ENCODE data around the gene ZC3H18.

DNA sequence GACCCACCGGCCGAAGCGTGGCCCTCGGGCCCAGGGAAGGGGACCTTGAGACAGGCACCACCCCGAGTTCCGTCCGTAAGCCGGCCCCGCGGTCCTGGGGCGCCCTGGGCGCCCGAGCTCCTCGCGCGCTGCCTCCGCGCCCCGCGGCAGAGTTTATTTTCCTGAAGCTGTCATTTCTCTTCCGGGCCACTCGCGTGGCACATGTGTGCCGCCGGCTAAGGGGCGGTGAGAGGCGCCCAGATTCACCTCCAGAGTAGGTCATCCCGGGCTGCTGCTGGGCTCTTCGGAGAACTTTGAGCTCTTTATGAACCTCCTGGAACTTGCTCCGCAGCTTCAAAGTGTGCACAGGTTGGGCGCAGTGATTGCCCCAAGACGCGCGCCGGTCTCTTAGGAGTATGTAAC is 489 bp downstream of the ZC3H18 start:
- TF ChIP-seq, protein P1, sequence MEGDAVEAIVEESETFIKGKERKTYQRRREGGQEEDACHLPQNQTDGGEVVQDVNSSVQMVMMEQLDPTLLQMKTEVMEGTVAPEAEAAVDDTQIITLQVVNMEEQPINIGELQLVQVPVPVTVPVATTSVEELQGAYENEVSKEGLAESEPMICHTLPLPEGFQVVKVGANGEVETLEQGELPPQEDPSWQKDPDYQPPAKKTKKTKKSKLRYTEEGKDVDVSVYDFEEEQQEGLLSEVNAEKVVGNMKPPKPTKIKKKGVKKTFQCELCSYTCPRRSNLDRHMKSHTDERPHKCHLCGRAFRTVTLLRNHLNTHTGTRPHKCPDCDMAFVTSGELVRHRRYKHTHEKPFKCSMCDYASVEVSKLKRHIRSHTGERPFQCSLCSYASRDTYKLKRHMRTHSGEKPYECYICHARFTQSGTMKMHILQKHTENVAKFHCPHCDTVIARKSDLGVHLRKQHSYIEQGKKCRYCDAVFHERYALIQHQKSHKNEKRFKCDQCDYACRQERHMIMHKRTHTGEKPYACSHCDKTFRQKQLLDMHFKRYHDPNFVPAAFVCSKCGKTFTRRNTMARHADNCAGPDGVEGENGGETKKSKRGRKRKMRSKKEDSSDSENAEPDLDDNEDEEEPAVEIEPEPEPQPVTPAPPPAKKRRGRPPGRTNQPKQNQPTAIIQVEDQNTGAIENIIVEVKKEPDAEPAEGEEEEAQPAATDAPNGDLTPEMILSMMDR (IDR thresholded peaks at IDR 0.05), result no peak
- TF ChIP-seq POLR2A (IDR thresholded peaks at IDR 0.05), result no peak

Measured in right lobe of liver (tissue), 4 donors.